Central memory CD8-positive, alpha-beta T cell (primary cell): Measurements from ENCODE around the gene CNTN4.

Experiments used
- ATAC-seq: fragments of 150-1000 bp; cut with Tn5 transposase; replicated peaks from 2 replicates; pipeline ENCODE4 v1.10.0; 2022; ENCODE audit warnings: mild to moderate bottlenecking, moderate FRiP score, moderate number of reproducible peaks; ENCODE audit not compliant: poor library complexity, severe bottlenecking; ENCODE audit errors: extremely low read depth
- DNase-seq, 2 donors: peaks; one replicate each; pipeline ENCODE4 v3.0.0; 2021; ENCODE audit warnings: low spot score in 2 of 2
- H3K27ac Mint-ChIP-seq: one replicate; pipeline ENCODE4 v1.8.0; 2022; ENCODE audit warnings: low read depth, mild to moderate bottlenecking, moderate library complexity, mixed read lengths
- H3K27me3 Mint-ChIP-seq: one replicate; pipeline ENCODE4 v1.8.0; 2022; ENCODE audit warnings: mixed read lengths
- H3K36me3 Mint-ChIP-seq: one replicate; pipeline ENCODE4 v1.8.0; 2022; ENCODE audit warnings: mild to moderate bottlenecking, moderate library complexity, mixed read lengths; ENCODE audit not compliant: insufficient read depth
- H3K4me1 Mint-ChIP-seq: one replicate; pipeline ENCODE4 v1.8.0; 2022; ENCODE audit warnings: mixed read lengths
- H3K4me3 Mint-ChIP-seq: one replicate; pipeline ENCODE4 v1.8.0; 2022; ENCODE audit warnings: mild to moderate bottlenecking, moderate library complexity, mixed read lengths
- H3K9me3 Mint-ChIP-seq: one replicate; pipeline ENCODE4 v1.8.0; 2022; ENCODE audit warnings: mixed read lengths

CNTN4 gene

DNA sequence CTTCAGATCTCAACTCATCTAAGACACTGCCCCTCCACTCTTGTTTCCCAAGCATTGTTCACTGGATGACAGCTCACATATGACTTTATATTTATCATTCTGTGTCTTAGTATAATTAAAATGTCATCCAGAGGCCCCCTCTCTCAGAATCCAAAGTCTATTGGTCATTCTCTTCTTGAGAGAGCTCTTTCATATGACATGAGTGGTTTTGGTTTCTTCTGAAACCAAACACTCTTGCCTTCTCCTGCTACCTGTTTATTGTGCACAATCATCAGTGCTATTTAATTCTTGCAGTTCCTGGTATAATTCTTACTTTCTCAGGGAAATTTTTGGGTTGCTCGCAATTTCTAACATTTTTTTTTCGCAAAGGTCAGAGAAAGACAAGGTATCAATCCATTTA lies 762.0 kb downstream of the CNTN4 start:
- no peak for DNase-seq
- H3K9me3 Mint-ChIP-seq, result no peaks in the 10 kb centered on the region
- no peaks in the 10 kb centered on the region for H3K27me3 Mint-ChIP-seq
- H3K27ac Mint-ChIP-seq, result no peak overlapping the region
- no peaks in the 10 kb centered on the region for H3K36me3 Mint-ChIP-seq
- H3K4me3 Mint-ChIP-seq, result no peak overlapping the region
- peaks cover 12% of the 10 kb centered on the region for H3K4me1 Mint-ChIP-seq
- ATAC-seq, result no peak

DNA sequence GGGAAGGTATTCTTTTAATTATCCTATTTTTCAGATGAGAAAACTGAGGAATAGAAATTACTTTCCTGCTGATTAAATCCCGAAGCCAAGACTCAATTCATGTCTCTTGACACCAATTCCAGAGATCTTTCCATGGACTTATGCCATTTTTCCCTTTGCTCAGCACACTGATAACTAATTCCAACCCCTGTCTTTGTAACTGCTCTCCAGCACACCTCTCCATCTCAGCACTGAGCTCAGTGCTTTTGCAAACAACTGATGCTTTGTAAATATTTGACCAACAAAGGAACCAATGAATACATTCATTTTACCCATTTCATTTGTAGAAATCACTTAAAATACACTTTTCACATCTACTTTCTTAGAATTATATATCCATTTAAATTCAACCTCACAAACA lies 762.5 kb downstream of the CNTN4 start:
- H3K27me3 Mint-ChIP-seq, result no peaks in the 10 kb centered on the region
- H3K36me3 Mint-ChIP-seq, result no peaks in the 10 kb centered on the region
- H3K4me1 Mint-ChIP-seq, result peaks cover 8% of the 10 kb centered on the region
- ATAC-seq (no peak), DNase-seq (no peak)
- no peaks in the 10 kb centered on the region for H3K9me3 Mint-ChIP-seq
- H3K4me3 Mint-ChIP-seq, result no peak overlapping the region
- H3K27ac Mint-ChIP-seq, result no peak overlapping the region

DNA sequence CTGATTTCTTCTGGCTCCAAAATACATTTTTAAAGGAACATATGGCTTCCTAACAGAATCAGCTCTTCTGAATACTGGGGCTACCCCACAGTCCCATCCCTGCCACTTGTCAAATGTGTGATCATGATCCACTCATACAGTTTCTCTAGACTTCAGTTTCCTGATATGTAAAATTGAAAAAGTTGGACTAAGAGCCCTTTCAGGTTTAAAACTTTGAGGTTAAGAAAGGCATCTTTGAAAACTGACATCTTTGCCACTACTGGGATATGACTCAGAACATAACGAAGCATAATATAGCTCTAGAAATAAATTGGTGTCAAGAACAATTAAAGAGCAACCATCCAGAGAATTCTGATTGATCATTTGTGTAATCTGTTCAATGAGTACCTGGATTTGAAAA lies 763.3 kb downstream of the CNTN4 start:
- Mint-ChIP-seq H3K4me3 (no peak overlapping the region), H3K9me3 (no peaks in the 10 kb centered on the region), H3K27me3 (no peaks in the 10 kb centered on the region), H3K36me3 (no peaks in the 10 kb centered on the region), H3K27ac (no peak overlapping the region), H3K4me1 (no peaks in the 10 kb centered on the region)
- ATAC-seq (no peak), DNase-seq (no peak)

DNA sequence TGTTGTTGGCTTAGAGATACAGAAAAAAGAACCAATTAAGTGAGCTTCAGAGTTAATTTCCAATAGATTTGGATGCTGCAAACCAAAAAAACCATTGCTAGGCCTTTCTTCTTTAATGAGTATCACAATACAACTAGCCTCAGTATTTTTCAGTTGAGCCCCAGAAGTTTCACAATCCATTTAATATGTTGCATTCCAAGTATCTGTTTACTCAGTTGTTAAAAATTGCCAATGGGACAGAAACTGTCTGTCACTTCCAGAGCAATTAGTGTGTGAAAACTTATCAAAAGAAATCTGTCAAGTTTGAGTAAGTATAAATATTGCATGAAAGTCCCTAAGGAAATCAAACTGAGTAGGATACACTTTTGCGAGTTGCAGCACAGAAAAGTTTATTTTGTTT lies 763.7 kb downstream of the CNTN4 start:
- ATAC-seq (no peak), DNase-seq (no peak)
- Mint-ChIP-seq H3K4me3 (no peak overlapping the region), H3K4me1 (no peaks in the 10 kb centered on the region), H3K36me3 (no peaks in the 10 kb centered on the region), H3K9me3 (no peaks in the 10 kb centered on the region), H3K27me3 (peaks cover 3% of the 10 kb centered on the region), H3K27ac (no peak overlapping the region)

DNA sequence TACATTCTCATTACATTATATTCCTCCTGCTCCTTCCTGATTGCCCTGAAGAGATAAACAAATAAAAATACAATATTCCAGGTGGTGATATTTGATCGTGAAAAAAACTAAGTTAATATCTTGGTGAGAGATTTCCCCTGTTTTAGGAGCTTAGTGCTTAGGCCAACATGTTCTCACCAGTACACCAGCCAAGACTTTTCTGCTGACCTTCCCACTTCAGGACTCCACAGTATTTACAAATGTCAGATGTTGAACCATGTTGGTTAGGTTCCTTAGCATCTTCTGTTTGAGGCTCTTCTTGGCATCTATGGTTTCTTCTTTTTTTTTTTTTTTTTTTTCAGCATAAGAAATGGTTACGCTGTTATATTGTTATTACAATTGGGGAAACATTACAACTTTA lies 764.5 kb downstream of the CNTN4 start:
- Mint-ChIP-seq H3K4me3 (no peak overlapping the region), H3K27me3 (peaks cover 11% of the 10 kb centered on the region), H3K4me1 (no peaks in the 10 kb centered on the region), H3K27ac (no peak overlapping the region), H3K36me3 (no peaks in the 10 kb centered on the region), H3K9me3 (no peaks in the 10 kb centered on the region)
- DNase-seq, result no peak
- no peak for ATAC-seq

DNA sequence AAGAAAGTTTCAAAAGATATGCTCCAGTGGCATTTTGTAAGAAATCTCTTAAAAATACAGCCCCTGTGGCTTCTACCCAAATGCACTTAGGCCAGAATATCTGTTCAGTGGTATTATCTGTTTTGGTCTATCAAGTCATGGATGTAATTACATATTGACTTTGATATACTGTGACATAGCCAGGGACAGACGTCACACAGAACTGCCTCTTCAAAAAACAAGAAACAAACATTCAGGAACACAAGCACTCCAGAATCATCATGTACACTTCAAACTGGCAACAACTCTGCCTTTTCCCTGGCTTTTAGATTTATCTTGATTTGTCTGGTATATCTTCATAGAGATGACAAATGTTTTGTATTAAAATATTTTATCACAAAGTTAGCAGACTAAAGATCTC lies 771.2 kb downstream of the CNTN4 start:
- no peak for ATAC-seq
- no peak for DNase-seq
- H3K36me3 Mint-ChIP-seq, result no peaks in the 10 kb centered on the region
- H3K9me3 Mint-ChIP-seq, result no peaks in the 10 kb centered on the region
- no peak overlapping the region for H3K4me3 Mint-ChIP-seq
- no peaks in the 10 kb centered on the region for H3K4me1 Mint-ChIP-seq
- H3K27me3 Mint-ChIP-seq, result peaks cover 24% of the 10 kb centered on the region
- no peak overlapping the region for H3K27ac Mint-ChIP-seq

DNA sequence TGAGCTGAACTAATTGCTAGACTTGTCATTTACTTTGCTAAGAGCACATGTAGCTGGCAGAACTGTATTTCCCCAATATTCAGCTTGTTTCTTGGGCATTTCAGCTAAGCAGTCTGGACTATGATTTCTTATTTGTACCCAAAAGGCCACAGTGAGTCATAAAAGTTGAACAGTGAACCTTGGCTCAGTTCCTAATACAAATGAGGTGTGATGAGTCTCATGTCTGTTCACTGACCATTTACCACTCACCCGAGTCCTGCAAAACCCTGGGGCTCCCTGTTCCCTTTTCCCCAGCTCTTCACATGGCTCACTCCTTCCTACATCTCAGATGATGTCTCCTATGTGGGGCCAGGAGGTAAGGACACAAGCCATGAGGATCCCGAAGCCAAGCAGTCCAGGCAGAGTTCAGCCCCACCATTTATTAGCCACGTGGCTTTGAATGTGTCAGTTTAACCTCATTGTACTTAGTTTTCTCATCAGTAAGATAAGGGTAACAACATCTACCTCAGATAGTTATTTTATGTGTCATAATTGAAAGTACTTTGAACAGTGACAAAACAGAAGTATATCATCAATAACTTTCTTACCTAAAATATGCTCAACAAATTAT lies 772.2 kb downstream of the CNTN4 start:
- H3K4me1 Mint-ChIP-seq, result no peaks in the 10 kb centered on the region
- no peak overlapping the region for H3K4me3 Mint-ChIP-seq
- peaks cover 24% of the 10 kb centered on the region for H3K27me3 Mint-ChIP-seq
- no peaks in the 10 kb centered on the region for H3K36me3 Mint-ChIP-seq
- H3K9me3 Mint-ChIP-seq, result no peaks in the 10 kb centered on the region
- ATAC-seq, result no peak
- no peak for DNase-seq
- no peak overlapping the region for H3K27ac Mint-ChIP-seq

DNA sequence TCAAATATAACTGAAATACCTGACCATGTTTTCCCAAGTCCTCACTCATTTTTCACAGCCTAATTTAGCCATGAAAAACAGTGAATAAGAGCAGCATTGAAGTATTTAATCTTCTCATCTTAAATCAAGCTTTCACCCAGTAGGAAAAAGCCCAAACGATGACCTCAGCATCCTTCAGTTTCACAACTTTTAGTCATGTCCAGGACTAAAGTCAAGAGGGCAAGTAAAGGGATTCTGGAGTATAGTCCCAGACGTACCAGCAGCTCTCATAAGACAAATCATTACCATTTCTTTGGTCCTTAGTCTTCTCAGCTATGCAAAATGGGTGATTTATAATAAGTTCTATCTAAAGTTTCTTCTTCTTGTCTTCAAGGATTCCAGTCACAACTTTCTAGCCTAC lies 774.2 kb downstream of the CNTN4 start:
- Mint-ChIP-seq H3K4me1 (no peaks in the 10 kb centered on the region), H3K36me3 (no peaks in the 10 kb centered on the region), H3K4me3 (no peak overlapping the region), H3K27me3 (peaks cover 15% of the 10 kb centered on the region), H3K9me3 (no peaks in the 10 kb centered on the region), H3K27ac (no peak overlapping the region)
- ATAC-seq (no peak), DNase-seq (no peak)

DNA sequence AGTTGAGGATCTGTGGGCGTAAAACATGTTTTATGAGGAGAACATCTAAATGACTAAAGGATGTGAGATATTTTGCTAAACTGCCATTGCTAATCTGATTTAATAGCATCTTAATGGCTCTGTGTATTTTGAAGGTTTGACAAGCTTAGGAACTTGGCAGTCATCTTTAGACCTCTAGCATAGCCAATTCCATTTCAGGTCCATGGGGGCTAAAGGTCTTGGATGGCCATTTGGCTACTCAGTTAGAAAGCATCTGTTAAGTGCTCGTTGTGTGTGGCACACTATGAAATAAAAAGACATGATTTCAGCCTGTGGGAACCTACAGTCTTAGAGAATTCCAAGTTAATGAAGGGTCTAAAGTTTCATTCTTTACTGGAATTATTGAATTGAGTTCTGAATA lies 775.3 kb downstream of the CNTN4 start:
- DNase-seq (no peak), ATAC-seq (no peak)
- no peak overlapping the region for H3K4me3 Mint-ChIP-seq
- H3K4me1 Mint-ChIP-seq, result no peaks in the 10 kb centered on the region
- H3K9me3 Mint-ChIP-seq, result no peaks in the 10 kb centered on the region
- H3K36me3 Mint-ChIP-seq, result no peaks in the 10 kb centered on the region
- H3K27me3 Mint-ChIP-seq, result peaks cover 7% of the 10 kb centered on the region
- H3K27ac Mint-ChIP-seq, result no peak overlapping the region

DNA sequence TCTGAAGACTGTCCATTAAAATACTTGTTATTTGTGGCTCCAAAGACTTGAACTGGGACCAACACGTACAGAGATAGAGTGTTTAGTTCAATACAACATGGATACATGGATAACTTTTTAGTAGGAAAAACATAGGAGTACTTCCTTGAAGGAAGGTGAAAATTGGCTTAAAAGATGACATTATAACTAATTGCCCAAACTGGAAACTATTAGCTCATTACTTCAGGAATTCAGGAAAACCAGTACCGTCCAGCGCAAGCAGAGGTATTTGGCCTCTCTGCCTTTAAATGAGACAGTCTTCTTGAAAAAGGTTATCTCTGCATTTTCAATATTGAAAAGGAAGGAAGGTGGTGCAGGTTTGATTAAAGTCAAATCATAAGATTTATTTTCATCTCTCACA lies 777.0 kb downstream of the CNTN4 start:
- Mint-ChIP-seq H3K27ac (no peak overlapping the region), H3K4me1 (no peaks in the 10 kb centered on the region), H3K27me3 (peaks cover 7% of the 10 kb centered on the region), H3K9me3 (no peaks in the 10 kb centered on the region), H3K4me3 (no peak overlapping the region), H3K36me3 (no peaks in the 10 kb centered on the region)
- ATAC-seq, result no peak
- DNase-seq, result no peak

DNA sequence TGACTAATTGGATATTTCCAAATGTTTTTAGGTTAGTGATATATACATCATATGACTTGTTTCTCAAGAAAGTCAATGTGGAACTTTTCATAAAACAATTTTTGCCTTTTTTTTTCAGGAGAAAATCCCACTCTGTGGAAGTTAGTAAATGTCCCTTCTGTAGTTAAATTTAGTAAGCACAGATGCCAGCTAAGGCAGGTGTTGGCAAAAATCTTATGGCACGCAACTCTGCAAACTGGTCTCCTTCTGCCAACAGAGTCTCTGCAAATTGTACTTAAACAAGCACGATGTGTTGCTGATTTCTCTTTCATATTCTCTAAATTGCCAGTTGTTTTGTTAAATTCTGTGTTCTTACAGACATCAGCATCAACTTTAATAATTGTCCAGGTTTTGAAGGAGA lies 777.7 kb downstream of the CNTN4 start:
- Mint-ChIP-seq H3K4me3 (no peak overlapping the region), H3K27ac (no peak overlapping the region), H3K4me1 (no peaks in the 10 kb centered on the region)

DNA sequence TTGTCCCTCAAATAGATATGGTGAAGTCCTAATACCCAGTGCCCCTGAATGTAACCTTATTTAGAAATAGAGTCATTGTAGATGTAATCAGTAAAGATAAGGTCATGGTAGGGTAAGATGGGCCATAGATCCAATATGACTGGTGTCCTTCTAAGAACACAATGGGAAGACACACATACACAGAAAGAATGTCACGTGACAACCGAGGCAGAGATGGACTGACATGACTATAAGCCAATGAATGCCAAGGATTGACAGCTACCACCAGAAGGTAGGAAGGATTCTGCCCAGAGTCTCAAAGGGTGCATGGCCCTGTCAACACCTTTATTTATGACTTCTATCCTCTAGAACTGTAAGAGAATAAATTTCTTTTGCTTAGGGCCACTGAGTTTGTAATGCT lies 780.4 kb downstream of the CNTN4 start:
- no peaks in the 10 kb centered on the region for H3K36me3 Mint-ChIP-seq
- H3K9me3 Mint-ChIP-seq, result no peaks in the 10 kb centered on the region
- no peaks in the 10 kb centered on the region for H3K27me3 Mint-ChIP-seq
- no peak overlapping the region for H3K27ac Mint-ChIP-seq
- no peak for ATAC-seq
- DNase-seq, result no peak
- H3K4me3 Mint-ChIP-seq, result no peak overlapping the region
- H3K4me1 Mint-ChIP-seq, result no peaks in the 10 kb centered on the region

More for the DNA sequence above, 777.7 kb downstream of the CNTN4 start:
- no peak for DNase-seq
- no peaks in the 10 kb centered on the region for H3K9me3 Mint-ChIP-seq
- no peak for ATAC-seq
- H3K27me3 Mint-ChIP-seq, result peaks cover 7% of the 10 kb centered on the region
- no peaks in the 10 kb centered on the region for H3K36me3 Mint-ChIP-seq

DNA sequence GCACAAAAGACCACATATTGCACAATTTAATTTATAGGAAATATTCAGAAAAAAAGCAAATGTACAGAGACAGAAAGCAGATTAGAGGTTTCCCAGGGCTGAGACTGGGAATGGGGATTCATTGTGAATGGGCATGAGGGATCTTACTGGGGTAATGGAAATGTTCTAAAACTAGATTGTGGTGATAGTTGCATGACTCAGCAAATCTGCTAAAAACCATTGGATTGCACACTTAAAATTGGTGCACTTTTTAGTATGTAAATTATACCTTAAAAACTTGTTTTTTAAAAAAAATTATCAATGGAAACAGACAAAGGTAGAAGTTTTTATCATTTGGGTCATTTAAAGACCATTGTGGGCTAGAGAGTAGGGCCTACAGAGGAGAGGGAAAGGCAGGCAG lies 780.9 kb downstream of the CNTN4 start:
- Mint-ChIP-seq H3K27ac (no peak overlapping the region), H3K4me3 (no peak overlapping the region), H3K9me3 (no peaks in the 10 kb centered on the region)

More for the DNA sequence above, 780.9 kb downstream of the CNTN4 start:
- Mint-ChIP-seq H3K27me3 (no peaks in the 10 kb centered on the region), H3K4me1 (no peaks in the 10 kb centered on the region), H3K36me3 (no peaks in the 10 kb centered on the region)
- DNase-seq, result no peak
- no peak for ATAC-seq
